Transverse colon (tissue), 4 donors: Measurements from ENCODE around the gene PTPRG.

Experiments used
- CTCF ChIP-seq, 5 experiments: fragments of 200-600 bp in 3 of 5; fragments of 450-650 bp in 2 of 5; sonication (generic) in 3 of 5; IDR thresholded peaks; 1 replicate in 2 of 5; 2 replicates in 3 of 5; pipeline ENCODE4 v1.5.1; 2016 to 2017; ENCODE audit warnings: antibody characterized with exemption in 5 of 5, inconsistent platforms in 3 of 5, mild to moderate bottlenecking in 2 of 5, moderate library complexity in 1 of 5
- POLR2A ChIP-seq: fragments of 450-650 bp; IDR thresholded peaks from one replicate; pipeline ENCODE4 v1.6.1; 2016; ENCODE audit warnings: antibody characterized with exemption, mild to moderate bottlenecking, moderate library complexity
- POLR2AphosphoS5 ChIP-seq, 3 donors: sonication (generic); formaldehyde crosslinking; IDR thresholded peaks; one replicate each; pipeline ENCODE4 v1.6.1; 2016; ENCODE audit warnings: antibody characterized with exemption in 3 of 3

DNA sequence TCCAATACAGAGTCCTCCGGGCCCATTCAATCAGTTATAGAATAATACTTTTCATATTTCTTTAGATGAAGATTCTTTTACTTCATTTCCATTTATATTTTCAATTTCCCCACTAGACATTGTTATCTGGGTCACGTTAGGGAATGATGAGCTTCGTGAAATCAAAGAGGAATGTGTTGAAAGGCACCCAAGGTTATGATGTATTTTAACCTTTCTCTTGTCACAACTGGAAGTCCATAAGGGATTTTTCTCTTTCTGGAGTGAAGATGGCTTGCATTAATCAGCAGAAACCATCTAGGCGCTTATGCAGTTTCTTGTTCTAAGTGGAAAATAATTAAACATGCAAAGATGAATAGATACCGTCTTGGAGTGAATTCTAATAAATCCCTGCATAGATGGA lies 631.5 kb downstream of the PTPRG start:
- TF ChIP-seq CTCF (IDR thresholded peaks at IDR 0.05) (no peak), POLR2A (no peak), POLR2AphosphoS5 (IDR thresholded peaks at IDR 0.05) (no peak)
